ENCODE data around the gene FABP1.

The FABP1 gene

DNA sequence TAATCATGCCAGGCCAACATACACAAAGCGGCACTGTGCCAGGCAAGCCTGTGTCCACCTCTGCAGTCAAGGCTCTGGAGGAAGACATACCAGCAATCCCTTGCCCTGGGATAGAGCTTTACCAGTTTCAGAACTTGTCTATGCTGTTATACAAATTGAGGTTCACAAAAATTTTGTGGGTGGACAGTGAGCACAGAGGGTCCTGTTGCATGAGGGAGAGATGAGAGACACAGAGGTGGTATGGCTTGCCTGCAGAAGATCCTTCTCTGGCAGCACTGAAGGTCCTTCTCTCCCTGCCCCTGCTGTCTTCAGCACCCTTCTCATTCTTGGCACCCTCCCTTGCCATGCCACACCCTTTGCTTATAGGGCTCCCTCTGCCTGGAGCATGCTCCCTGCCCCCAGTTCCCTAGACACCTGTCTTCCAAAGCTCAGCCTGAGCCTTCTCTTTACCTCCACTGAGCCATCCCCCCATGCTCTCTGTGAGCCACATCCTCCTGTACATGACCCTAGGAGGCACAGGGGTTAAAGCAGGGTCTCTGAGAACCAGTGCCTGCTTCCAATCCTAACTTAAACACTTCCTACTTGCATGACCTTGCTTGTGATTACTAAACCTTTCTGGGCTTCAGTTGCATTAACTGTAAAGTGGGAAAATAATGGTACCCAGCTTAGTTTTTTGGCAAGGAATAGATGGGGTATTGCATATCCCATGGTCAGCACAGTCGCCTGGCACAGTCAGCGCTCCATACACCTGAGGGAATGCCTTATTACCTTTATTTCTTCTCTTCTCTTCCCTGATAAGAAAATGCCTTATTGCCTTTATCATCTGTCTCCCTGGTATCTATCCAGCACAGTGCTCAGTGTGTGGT is 857 bp downstream of the FABP1 start:
- H3K9me2 ChIP-seq (replicated peaks; ENCODE audit: insufficient read depth, low read length), result no peaks in the 10 kb centered on the region
- H4K20me1 ChIP-seq (ENCODE audit: insufficient read depth, low read length), result no peaks in the 10 kb centered on the region
- no peaks in the 10 kb centered on the region for H3K36me3 ChIP-seq (replicated peaks; ENCODE audit: insufficient read depth, low read length)
- DNase-seq, result no peak
- H3K27ac ChIP-seq (ENCODE audit: low read length), result no peak overlapping the region
- H3K4me1 ChIP-seq (ENCODE audit: low read length), result no peaks in the 10 kb centered on the region
- no peaks in the 10 kb centered on the region for H3K27me3 ChIP-seq (replicated peaks; ENCODE audit: insufficient read depth, low read length)
- H3K9me3 ChIP-seq (replicated peaks; ENCODE audit: insufficient read depth, low read length), result no peaks in the 10 kb centered on the region
- H3K4me3 ChIP-seq (ENCODE audit: low read length), result no peak overlapping the region
- H3K4me2 ChIP-seq (ENCODE audit: low read depth, low read length), result no peak overlapping the region
- no peak overlapping the region for H2AFZ ChIP-seq (ENCODE audit: low read length)
- H3F3A ChIP-seq (ENCODE audit: insufficient read depth, low read length), result no peaks in the 10 kb centered on the region
- TF ChIP-seq, protein P1, sequence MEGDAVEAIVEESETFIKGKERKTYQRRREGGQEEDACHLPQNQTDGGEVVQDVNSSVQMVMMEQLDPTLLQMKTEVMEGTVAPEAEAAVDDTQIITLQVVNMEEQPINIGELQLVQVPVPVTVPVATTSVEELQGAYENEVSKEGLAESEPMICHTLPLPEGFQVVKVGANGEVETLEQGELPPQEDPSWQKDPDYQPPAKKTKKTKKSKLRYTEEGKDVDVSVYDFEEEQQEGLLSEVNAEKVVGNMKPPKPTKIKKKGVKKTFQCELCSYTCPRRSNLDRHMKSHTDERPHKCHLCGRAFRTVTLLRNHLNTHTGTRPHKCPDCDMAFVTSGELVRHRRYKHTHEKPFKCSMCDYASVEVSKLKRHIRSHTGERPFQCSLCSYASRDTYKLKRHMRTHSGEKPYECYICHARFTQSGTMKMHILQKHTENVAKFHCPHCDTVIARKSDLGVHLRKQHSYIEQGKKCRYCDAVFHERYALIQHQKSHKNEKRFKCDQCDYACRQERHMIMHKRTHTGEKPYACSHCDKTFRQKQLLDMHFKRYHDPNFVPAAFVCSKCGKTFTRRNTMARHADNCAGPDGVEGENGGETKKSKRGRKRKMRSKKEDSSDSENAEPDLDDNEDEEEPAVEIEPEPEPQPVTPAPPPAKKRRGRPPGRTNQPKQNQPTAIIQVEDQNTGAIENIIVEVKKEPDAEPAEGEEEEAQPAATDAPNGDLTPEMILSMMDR (IDR thresholded peaks at IDR 0.05; ENCODE audit: low read length), result no peak
- TF ChIP-seq EZH2phosphoT487 (IDR thresholded peaks at IDR 0.05; ENCODE audit: low read length) (no peak), EZH2 (optimal IDR thresholded peaks at IDR 0.05; ENCODE audit: low read depth, low read length) (no peak)
- no peaks in the 10 kb centered on the region for H3K79me2 ChIP-seq (ENCODE audit: low read length)
- H3K9ac ChIP-seq (ENCODE audit: low read length), result no peak overlapping the region

DNA sequence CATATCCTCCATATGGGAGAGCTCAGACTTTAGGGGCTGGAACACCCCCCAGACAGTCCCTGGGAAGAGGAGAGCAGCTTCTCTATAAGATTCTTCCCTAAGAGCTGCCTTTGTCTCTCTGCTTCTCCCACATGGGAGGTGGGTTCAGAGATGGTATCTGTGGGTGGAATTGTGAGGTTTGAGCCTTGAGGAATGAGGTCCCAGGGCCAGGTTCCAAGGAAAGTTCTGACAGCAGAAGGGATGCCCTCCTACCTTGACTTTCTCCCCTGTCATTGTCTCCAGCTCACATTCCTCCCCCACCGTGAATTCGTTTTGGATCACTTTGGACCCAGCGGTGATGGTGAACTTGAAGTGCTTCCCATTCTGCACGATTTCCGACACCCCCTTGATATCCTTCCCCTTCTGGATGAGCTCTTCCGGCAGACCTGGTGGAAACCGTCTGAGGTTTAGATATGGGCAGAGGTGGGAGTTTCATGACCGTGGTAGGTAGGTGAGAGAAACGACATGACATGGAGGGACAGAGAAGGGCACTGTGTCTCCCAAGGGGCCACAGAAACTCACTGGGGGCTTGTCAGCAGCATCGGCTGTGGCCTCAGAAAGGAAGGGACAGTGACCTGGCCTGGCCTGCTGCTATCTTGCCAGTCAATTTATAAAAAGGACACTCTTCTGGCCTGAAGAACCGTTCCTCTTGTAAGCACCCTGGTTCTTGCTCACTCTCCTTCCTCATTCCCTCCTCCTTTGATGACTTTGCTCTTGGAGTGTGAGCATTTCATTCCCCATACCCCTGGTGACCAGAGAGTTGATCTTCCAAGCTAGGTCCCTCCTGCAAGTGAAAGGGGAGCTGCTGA is 1.7 kb downstream of the FABP1 start:
- Histone ChIP-seq H2AFZ (ENCODE audit: low read length) (no peak overlapping the region), H3K4me1 (ENCODE audit: low read length) (no peaks in the 10 kb centered on the region), H3K9me3 (replicated peaks; ENCODE audit: insufficient read depth, low read length) (no peaks in the 10 kb centered on the region), H4K20me1 (ENCODE audit: insufficient read depth, low read length) (no peaks in the 10 kb centered on the region), H3K27ac (ENCODE audit: low read length) (no peak overlapping the region), H3K36me3 (replicated peaks; ENCODE audit: insufficient read depth, low read length) (no peaks in the 10 kb centered on the region), H3F3A (ENCODE audit: insufficient read depth, low read length) (no peaks in the 10 kb centered on the region), H3K9ac (ENCODE audit: low read length) (no peak overlapping the region), H3K79me2 (ENCODE audit: low read length) (no peaks in the 10 kb centered on the region), H3K4me2 (ENCODE audit: low read depth, low read length) (no peak overlapping the region), H3K9me2 (replicated peaks; ENCODE audit: insufficient read depth, low read length) (no peaks in the 10 kb centered on the region), H3K27me3 (replicated peaks; ENCODE audit: insufficient read depth, low read length) (no peaks in the 10 kb centered on the region), H3K4me3 (ENCODE audit: low read length) (no peak overlapping the region)
- TF ChIP-seq EZH2phosphoT487 (IDR thresholded peaks at IDR 0.05; ENCODE audit: low read length) (no peak), EZH2 (optimal IDR thresholded peaks at IDR 0.05; ENCODE audit: low read depth, low read length) (no peak)
- TF ChIP-seq, protein P1 (IDR thresholded peaks at IDR 0.05; ENCODE audit: low read length), result no peak
- DNase-seq, result no peak

DNA sequence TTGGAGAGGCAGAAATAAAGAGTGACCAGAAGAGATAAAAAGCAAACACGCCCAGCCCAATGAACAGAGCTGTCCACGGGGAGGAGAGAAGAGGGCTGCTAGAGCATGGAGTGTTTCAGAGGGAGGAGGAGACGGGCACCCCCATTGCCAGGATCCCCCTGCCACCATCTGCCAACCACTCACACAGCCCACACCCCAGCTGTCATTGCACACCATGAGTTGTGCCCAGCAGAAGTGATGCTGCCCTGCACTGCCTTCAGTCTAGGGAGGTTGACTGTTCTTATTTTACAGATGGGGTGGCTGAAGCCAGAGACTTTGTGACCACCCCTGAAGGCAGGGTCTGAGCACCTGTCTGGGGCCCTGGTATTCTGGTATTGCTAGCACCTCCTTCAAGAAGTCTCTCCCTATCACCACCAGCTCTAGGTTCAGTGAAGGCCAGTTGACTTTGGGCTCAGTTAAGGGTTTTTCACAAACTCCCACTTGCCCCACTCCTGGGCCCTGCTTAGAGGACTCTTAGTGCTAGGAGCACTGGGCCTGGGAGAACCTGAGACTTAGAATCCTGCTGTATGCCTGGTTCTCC is 2.4 kb downstream of the FABP1 start:
- TF ChIP-seq, protein P1 (IDR thresholded peaks at IDR 0.05; ENCODE audit: low read length), result no peak
- no peak for TF ChIP-seq EZH2phosphoT487 (IDR thresholded peaks at IDR 0.05; ENCODE audit: low read length)
- no peak for TF ChIP-seq EZH2 (optimal IDR thresholded peaks at IDR 0.05; ENCODE audit: low read depth, low read length)
- Histone ChIP-seq H3K9ac (ENCODE audit: low read length) (no peak overlapping the region), H3K79me2 (ENCODE audit: low read length) (no peaks in the 10 kb centered on the region), H3K9me2 (replicated peaks; ENCODE audit: insufficient read depth, low read length) (no peaks in the 10 kb centered on the region), H3K9me3 (replicated peaks; ENCODE audit: insufficient read depth, low read length) (no peaks in the 10 kb centered on the region), H3K36me3 (replicated peaks; ENCODE audit: insufficient read depth, low read length) (no peaks in the 10 kb centered on the region), H2AFZ (ENCODE audit: low read length) (no peak overlapping the region), H3K27me3 (replicated peaks; ENCODE audit: insufficient read depth, low read length) (no peaks in the 10 kb centered on the region), H3K4me2 (ENCODE audit: low read depth, low read length) (no peak overlapping the region), H4K20me1 (ENCODE audit: insufficient read depth, low read length) (no peaks in the 10 kb centered on the region), H3F3A (ENCODE audit: insufficient read depth, low read length) (no peaks in the 10 kb centered on the region), H3K4me3 (ENCODE audit: low read length) (no peak overlapping the region), H3K4me1 (ENCODE audit: low read length) (no peaks in the 10 kb centered on the region), H3K27ac (ENCODE audit: low read length) (no peak overlapping the region)
- DNase-seq, result no peak

All from MM.1S (cell line).